ENCODE data around the gene GLG1. TPM values are rescaled to one million over a fixed set of nuclear protein-coding genes. Genes with fewer than 3 reads are reported as not detected.

Gene GLG1
- total RNA-seq, 1 experiment from 2014 or later: 65.2 TPM

DNA sequence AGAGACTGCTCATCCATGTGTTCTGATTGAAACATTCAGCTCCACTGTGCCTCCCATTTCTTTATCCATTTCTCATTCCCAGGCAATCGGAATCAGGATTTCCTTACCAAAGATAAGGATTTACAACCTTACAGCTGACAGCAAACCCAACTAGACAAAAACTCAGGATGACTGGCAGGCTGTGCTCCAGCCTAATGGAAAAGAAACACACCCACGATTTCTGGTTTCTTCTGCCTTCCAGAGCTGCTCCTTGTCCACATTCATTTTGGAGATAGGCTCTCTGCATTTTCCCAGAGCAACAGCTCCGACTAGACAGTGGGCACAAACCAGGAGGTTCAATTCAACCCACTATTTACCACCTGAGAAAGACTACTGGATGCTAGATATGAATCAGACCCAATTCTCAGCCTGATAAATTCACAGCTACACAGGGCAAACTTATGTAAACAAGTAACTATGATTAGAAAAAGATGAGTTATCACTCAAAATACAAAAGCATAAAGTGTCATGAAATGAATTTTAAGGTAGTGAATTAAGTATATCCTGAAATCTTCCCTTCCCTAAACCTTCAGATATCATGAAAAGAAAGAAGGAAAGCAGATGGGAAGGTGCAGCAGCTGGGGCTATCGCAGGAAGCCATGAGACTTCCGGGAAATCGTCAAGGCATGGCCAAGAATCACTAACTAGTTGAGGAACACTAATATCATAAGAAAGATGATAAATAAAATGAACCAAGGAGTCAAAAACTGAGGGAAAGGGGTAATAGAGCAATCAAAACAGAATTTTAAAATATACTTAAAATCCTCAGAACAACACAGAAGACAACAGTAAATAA, 140.8 kb downstream of the GLG1 start:
- Histone ChIP-seq H3K79me2 (ENCODE audit: low read length) (no peaks in the 10 kb centered on the region), H4K20me1 (ENCODE audit: insufficient read depth, low read depth, low read length) (no peaks in the 10 kb centered on the region), H3K4me3 (ENCODE audit: low read length) (no peak overlapping the region), H3K36me3 (ENCODE audit: insufficient read depth, low read length) (peaks cover 43% of the 10 kb centered on the region), H3K4me2 (ENCODE audit: low read depth, low read length, poor library complexity, severe bottlenecking) (no peak overlapping the region), H3K27ac (ENCODE audit: low read length) (no peak overlapping the region), H3K9me3 (ENCODE audit: low read length) (no peaks in the 10 kb centered on the region), H2AFZ (ENCODE audit: low read length) (no peak overlapping the region), H3K9ac (ENCODE audit: low read length) (no peak overlapping the region), H3K4me1 (ENCODE audit: low read length) (peaks cover 10% of the 10 kb centered on the region), H3K27me3 (ENCODE audit: low read length) (no peaks in the 10 kb centered on the region), H3K9me2 (replicated peaks; ENCODE audit: insufficient read depth, low read length) (no peaks in the 10 kb centered on the region)
- no peak for DNase-seq

DNA sequence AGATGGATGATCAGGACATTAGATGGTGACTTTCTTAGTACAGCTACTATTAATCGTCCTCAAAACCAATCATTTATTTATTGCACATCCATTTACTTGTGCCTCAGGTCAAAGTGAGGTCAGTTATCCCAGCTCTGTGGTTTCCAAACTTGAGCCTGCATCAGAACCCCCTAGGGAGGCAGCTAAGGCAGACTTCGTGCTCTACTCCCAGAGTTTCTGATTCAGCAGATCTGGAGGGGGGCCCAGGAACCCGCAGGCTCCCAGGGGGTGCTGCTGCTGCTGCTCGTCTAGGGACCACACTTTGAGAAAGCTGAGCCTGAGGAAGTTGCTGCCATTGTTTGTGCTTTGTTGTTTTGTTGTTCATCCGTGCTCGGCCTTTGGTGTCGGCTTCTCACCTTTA, 141.6 kb downstream of the GLG1 start:
- no peaks in the 10 kb centered on the region for H3K79me2 ChIP-seq (ENCODE audit: low read length)
- H3K36me3 ChIP-seq (ENCODE audit: insufficient read depth, low read length): peaks cover 41% of the 10 kb centered on the region
- no peaks in the 10 kb centered on the region for H3K9me2 ChIP-seq (replicated peaks; ENCODE audit: insufficient read depth, low read length)
- no peaks in the 10 kb centered on the region for H3K27me3 ChIP-seq (ENCODE audit: low read length)
- no peaks in the 10 kb centered on the region for H4K20me1 ChIP-seq (ENCODE audit: insufficient read depth, low read depth, low read length)
- no peak for DNase-seq
- H3K9me3 ChIP-seq (ENCODE audit: low read length): no peaks in the 10 kb centered on the region
- no peak overlapping the region for H3K27ac ChIP-seq (ENCODE audit: low read length)
- H3K4me1 ChIP-seq (ENCODE audit: low read length): peaks cover 10% of the 10 kb centered on the region
- H2AFZ ChIP-seq (ENCODE audit: low read length): no peak overlapping the region
- no peak overlapping the region for H3K4me3 ChIP-seq (ENCODE audit: low read length)
- H3K9ac ChIP-seq (ENCODE audit: low read length): no peak overlapping the region
- H3K4me2 ChIP-seq (ENCODE audit: low read depth, low read length, poor library complexity, severe bottlenecking): no peak overlapping the region

DNA sequence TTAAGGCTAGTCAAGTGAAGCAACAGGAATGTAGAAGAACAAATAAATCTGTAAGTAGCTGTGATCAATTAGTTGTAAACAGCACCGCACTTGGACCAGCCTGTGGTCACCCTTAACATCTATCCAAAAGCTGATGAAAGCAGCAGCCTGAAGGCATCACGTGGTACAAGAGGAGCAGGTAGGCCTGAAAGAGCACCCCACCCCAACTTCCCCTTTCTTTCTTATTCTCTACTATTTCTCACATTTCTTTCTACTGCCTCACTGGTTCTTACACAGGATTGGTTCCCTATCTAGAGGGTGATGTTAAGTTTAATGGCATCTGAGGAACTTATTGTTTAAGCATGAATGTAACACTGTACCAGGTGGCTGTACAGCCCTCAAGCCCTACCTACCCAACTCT, 143.0 kb downstream of the GLG1 start:
- no peaks in the 10 kb centered on the region for H3K79me2 ChIP-seq (ENCODE audit: low read length)
- peaks cover 10% of the 10 kb centered on the region for H3K4me1 ChIP-seq (ENCODE audit: low read length)
- H4K20me1 ChIP-seq (ENCODE audit: insufficient read depth, low read depth, low read length): no peaks in the 10 kb centered on the region
- DNase-seq: peak; percentile 72
- H3K9ac ChIP-seq (ENCODE audit: low read length): peak overlapping the region; percentile 10; the same call in 1 of the 2 replicates
- H2AFZ ChIP-seq (ENCODE audit: low read length): no peak overlapping the region
- peaks cover 38% of the 10 kb centered on the region for H3K36me3 ChIP-seq (ENCODE audit: insufficient read depth, low read length)
- H3K4me2 ChIP-seq (ENCODE audit: low read depth, low read length, poor library complexity, severe bottlenecking): no peak overlapping the region
- no peak overlapping the region for H3K4me3 ChIP-seq (ENCODE audit: low read length)
- no peaks in the 10 kb centered on the region for H3K9me2 ChIP-seq (replicated peaks; ENCODE audit: insufficient read depth, low read length)
- H3K27me3 ChIP-seq (ENCODE audit: low read length): no peaks in the 10 kb centered on the region
- H3K9me3 ChIP-seq (ENCODE audit: low read length): no peaks in the 10 kb centered on the region
- peak overlapping the region; percentile 59 for H3K27ac ChIP-seq (ENCODE audit: low read length)

DNA sequence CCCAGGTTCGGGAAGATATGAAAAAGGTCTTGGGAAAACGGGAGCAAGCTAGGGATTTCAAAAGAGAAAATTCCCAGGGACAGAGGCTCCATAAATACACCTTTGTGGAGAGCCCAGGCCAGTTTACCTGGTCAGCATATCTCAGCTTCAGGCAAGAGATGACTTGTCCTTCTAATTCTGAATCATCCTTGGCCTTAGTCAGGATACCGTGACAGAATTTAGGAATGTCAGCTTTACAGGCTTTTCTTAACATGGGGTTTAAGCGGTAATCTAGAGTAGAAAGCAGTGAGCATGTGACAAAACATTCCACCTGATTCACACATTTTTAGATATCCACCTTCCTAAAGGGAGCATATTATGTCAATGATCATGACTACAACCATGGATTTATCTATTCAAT, 144.6 kb downstream of the GLG1 start:
- H3K27me3 ChIP-seq (ENCODE audit: low read length): no peaks in the 10 kb centered on the region

DNA sequence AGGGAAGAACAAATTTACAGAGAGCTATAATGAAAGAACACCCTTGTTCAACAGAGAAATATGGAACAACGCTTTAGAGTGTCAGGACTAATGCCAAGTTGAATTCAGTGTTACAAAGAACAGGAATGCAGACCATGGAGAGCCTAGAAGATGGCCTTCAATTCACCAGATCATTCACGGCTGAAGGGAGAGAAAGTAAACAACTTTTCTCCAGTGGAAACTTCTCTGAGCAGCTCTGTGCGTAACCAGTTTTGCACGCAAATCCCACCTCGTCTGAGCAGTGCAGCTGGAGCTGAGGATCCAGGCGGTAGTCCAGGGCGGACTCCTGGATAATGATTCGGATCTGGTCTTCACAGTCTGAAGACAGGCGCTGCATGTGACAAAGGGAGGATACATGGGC, 145.1 kb downstream of the GLG1 start:
- Histone ChIP-seq H3K27ac (ENCODE audit: low read length) (no peak overlapping the region), H3K4me3 (ENCODE audit: low read length) (no peak overlapping the region), H3K36me3 (ENCODE audit: insufficient read depth, low read length) (peaks cover 55% of the 10 kb centered on the region), H3K4me1 (ENCODE audit: low read length) (peaks cover 10% of the 10 kb centered on the region), H2AFZ (ENCODE audit: low read length) (no peak overlapping the region), H3K4me2 (ENCODE audit: low read depth, low read length, poor library complexity, severe bottlenecking) (no peak overlapping the region), H4K20me1 (ENCODE audit: insufficient read depth, low read depth, low read length) (no peaks in the 10 kb centered on the region), H3K9ac (ENCODE audit: low read length) (no peak overlapping the region), H3K9me3 (ENCODE audit: low read length) (no peaks in the 10 kb centered on the region), H3K79me2 (ENCODE audit: low read length) (no peaks in the 10 kb centered on the region), H3K27me3 (ENCODE audit: low read length) (no peaks in the 10 kb centered on the region), H3K9me2 (replicated peaks; ENCODE audit: insufficient read depth, low read length) (no peaks in the 10 kb centered on the region)
- no peak for DNase-seq

More for the DNA sequence above, 144.6 kb downstream of the GLG1 start:
- no peaks in the 10 kb centered on the region for H3K9me2 ChIP-seq (replicated peaks; ENCODE audit: insufficient read depth, low read length)
- no peaks in the 10 kb centered on the region for H4K20me1 ChIP-seq (ENCODE audit: insufficient read depth, low read depth, low read length)
- DNase-seq: no peak
- no peak overlapping the region for H3K4me2 ChIP-seq (ENCODE audit: low read depth, low read length, poor library complexity, severe bottlenecking)
- peaks cover 10% of the 10 kb centered on the region for H3K4me1 ChIP-seq (ENCODE audit: low read length)
- H3K9ac ChIP-seq (ENCODE audit: low read length): no peak overlapping the region
- no peaks in the 10 kb centered on the region for H3K79me2 ChIP-seq (ENCODE audit: low read length)
- no peak overlapping the region for H3K4me3 ChIP-seq (ENCODE audit: low read length)
- H3K36me3 ChIP-seq (ENCODE audit: insufficient read depth, low read length): peaks cover 53% of the 10 kb centered on the region
- H2AFZ ChIP-seq (ENCODE audit: low read length): no peak overlapping the region
- H3K9me3 ChIP-seq (ENCODE audit: low read length): no peaks in the 10 kb centered on the region
- no peak overlapping the region for H3K27ac ChIP-seq (ENCODE audit: low read length)

DNA sequence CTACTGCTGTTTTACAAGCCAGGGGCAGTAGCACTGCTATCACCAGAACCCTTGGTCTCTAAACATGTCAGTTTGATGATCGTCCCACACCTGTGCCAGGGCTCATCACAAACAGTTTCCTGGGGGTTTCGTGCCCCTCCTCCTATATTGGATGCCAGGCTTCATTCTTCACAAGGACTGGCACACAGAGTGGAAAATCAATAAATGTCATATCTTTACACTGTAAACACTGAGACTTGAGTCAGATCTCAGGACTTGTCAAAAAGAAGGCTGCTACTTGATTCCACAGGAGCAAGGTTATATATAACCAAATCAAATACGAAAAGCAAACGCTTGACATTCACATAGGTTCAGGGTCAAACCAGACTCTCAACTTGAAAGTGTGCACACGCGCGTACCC, 146.4 kb downstream of the GLG1 start:
- H3K36me3 ChIP-seq (ENCODE audit: insufficient read depth, low read length): peaks cover 53% of the 10 kb centered on the region
- H3K9ac ChIP-seq (ENCODE audit: low read length): no peak overlapping the region
- no peak overlapping the region for H2AFZ ChIP-seq (ENCODE audit: low read length)
- H3K27ac ChIP-seq (ENCODE audit: low read length): no peak overlapping the region
- H3K79me2 ChIP-seq (ENCODE audit: low read length): no peaks in the 10 kb centered on the region
- no peaks in the 10 kb centered on the region for H4K20me1 ChIP-seq (ENCODE audit: insufficient read depth, low read depth, low read length)
- no peaks in the 10 kb centered on the region for H3K9me2 ChIP-seq (replicated peaks; ENCODE audit: insufficient read depth, low read length)
- H3K4me1 ChIP-seq (ENCODE audit: low read length): peaks cover 10% of the 10 kb centered on the region
- H3K4me2 ChIP-seq (ENCODE audit: low read depth, low read length, poor library complexity, severe bottlenecking): no peak overlapping the region
- H3K4me3 ChIP-seq (ENCODE audit: low read length): no peak overlapping the region
- H3K27me3 ChIP-seq (ENCODE audit: low read length): no peaks in the 10 kb centered on the region
- no peaks in the 10 kb centered on the region for H3K9me3 ChIP-seq (ENCODE audit: low read length)
- no peak for DNase-seq

DNA sequence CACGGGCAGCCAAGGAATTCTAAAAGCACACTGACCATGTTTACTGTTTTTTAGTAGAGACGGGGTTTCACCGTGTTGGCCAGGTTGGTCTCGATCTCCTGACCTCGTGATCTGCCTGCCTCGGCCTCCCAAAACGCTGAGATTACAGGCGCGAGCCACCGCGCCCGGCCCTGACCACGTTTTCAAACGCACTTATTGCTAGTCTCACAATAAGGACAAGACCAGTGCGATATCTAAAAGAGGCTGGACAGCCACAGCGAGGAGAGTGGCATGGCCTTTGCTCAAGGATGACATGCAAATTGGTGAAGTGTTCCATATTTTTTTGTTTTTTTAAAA, 150.7 kb downstream of the GLG1 start:
- Histone ChIP-seq H4K20me1 (ENCODE audit: insufficient read depth, low read depth, low read length) (no peaks in the 10 kb centered on the region), H3K36me3 (ENCODE audit: insufficient read depth, low read length) (peaks cover 24% of the 10 kb centered on the region)

DNA sequence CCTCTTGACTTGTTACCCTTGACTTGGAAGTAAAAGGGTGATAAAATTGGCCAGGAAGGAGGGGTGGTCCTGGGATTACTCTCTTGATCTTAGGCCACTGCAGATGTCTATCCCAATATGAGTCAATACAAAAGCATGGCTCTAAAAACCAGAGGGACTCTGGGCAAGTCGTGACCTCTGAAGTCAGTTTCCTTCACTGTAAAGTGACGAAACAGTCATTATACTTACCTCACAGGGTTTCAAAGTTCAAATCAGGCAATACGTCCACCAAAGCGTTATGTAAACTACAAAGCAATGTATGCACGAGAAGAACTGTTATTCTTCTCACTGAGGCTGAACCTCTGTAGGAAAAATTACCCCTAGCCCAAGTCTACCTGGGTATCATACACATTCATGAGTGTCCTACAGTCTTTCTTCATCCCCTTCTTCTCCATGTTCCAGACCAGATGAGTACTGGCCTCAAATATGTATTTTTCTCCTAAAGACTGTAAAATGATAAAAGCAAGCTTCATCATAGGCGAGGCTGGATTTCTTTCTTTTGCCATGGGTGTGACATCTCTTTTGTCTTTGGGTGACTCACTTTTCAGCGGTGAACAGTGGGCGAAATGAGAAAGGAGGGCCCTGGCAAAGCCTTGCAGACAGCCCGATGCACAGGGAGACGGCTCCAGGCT, 151.2 kb downstream of the GLG1 start:
- H3K9me2 ChIP-seq (replicated peaks; ENCODE audit: insufficient read depth, low read length): no peaks in the 10 kb centered on the region
- no peaks in the 10 kb centered on the region for H3K79me2 ChIP-seq (ENCODE audit: low read length)
- no peak overlapping the region for H3K4me3 ChIP-seq (ENCODE audit: low read length)
- H4K20me1 ChIP-seq (ENCODE audit: insufficient read depth, low read depth, low read length): no peaks in the 10 kb centered on the region
- H3K27me3 ChIP-seq (ENCODE audit: low read length): no peaks in the 10 kb centered on the region
- H3K27ac ChIP-seq (ENCODE audit: low read length): no peak overlapping the region
- H3K9me3 ChIP-seq (ENCODE audit: low read length): no peaks in the 10 kb centered on the region
- H3K9ac ChIP-seq (ENCODE audit: low read length): no peak overlapping the region
- DNase-seq: no peak
- H3K4me1 ChIP-seq (ENCODE audit: low read length): no peaks in the 10 kb centered on the region
- no peak overlapping the region for H3K4me2 ChIP-seq (ENCODE audit: low read depth, low read length, poor library complexity, severe bottlenecking)
- peaks cover 24% of the 10 kb centered on the region for H3K36me3 ChIP-seq (ENCODE audit: insufficient read depth, low read length)
- H2AFZ ChIP-seq (ENCODE audit: low read length): no peak overlapping the region

More for the DNA sequence above, 150.7 kb downstream of the GLG1 start:
- H2AFZ ChIP-seq (ENCODE audit: low read length): no peak overlapping the region
- no peaks in the 10 kb centered on the region for H3K9me2 ChIP-seq (replicated peaks; ENCODE audit: insufficient read depth, low read length)
- no peaks in the 10 kb centered on the region for H3K9me3 ChIP-seq (ENCODE audit: low read length)
- no peak overlapping the region for H3K4me2 ChIP-seq (ENCODE audit: low read depth, low read length, poor library complexity, severe bottlenecking)
- no peaks in the 10 kb centered on the region for H3K27me3 ChIP-seq (ENCODE audit: low read length)
- H3K4me1 ChIP-seq (ENCODE audit: low read length): no peaks in the 10 kb centered on the region
- no peak for DNase-seq
- H3K4me3 ChIP-seq (ENCODE audit: low read length): no peak overlapping the region
- H3K79me2 ChIP-seq (ENCODE audit: low read length): no peaks in the 10 kb centered on the region
- H3K27ac ChIP-seq (ENCODE audit: low read length): no peak overlapping the region
- no peak overlapping the region for H3K9ac ChIP-seq (ENCODE audit: low read length)
